ENCODE data around the gene GNPTAB. TPM values are rescaled to one million over a fixed set of nuclear protein-coding genes. Genes with fewer than 3 reads are reported as not detected.

The GNPTAB gene
- total and polyA plus RNA-seq, 2 of the 13 experiments (the other 11 are each of a cell fraction or from before 2014, with no cell fraction given) = 13.6 to 19.4 TPM

GRCh38 chr12:101743242-101743641 is 87.5 kb downstream of the GNPTAB start:
- FAIRE-seq (no peak), DNase-seq (ENCODE audit: low spot score) (no peak), ATAC-seq (no peak)
- H3K36me3 ChIP-seq (replicated peaks in 1 of 2; ENCODE audit: control insufficient read depth in 1 of 2, insufficient read depth in 2 of 2, low read length in 2 of 2) = peaks cover 17 to 52% of the 10 kb centered on the region in 2 experiments
- H3K4me2 ChIP-seq (ENCODE audit: low read depth, low read length) = no peak overlapping the region
- no peaks in the 10 kb centered on the region for H3K27me3 ChIP-seq (ENCODE audit: control insufficient read depth in 1 of 2, insufficient read depth in 2 of 2, low read length in 2 of 2)
- in situ Hi-C loops (cut with HindIII; ENCODE audit: extremely low pct_ligation_motif_present, low pct_unique_long_range_greater_than_20kb) (no loop called here), intact Hi-C loops (cut with micrococcal nuclease; ENCODE audit: unreplicated experiment) (no loop called here)
- no peak overlapping the region for H3K27ac ChIP-seq (ENCODE audit: extremely low read length, insufficient read depth, low read length)
- H3K79me2 ChIP-seq (ENCODE audit: insufficient read depth, low read length) = no peaks in the 10 kb centered on the region
- no peak overlapping the region for H2AFZ ChIP-seq (ENCODE audit: low read length)
- TF ChIP-seq AGO1 (IDR thresholded peaks at IDR 0.05; ENCODE audit: low read depth, low read length, poor library complexity, severe bottlenecking) (no peak), BRD4 (CRISPR knock-in tag; IDR thresholded peaks at IDR 0.05) (no peak), YEATS2 (CRISPR knock-in tag; IDR thresholded peaks at IDR 0.05; ENCODE audit: borderline replicate concordance) (no peak), ZNF788 (CRISPR knock-in tag; IDR thresholded peaks at IDR 0.05; ENCODE audit: borderline replicate concordance) (no peak), MYC (CRISPR knock-in tag; IDR thresholded peaks at IDR 0.05; ENCODE audit: borderline replicate concordance) (no peak), NPAS2 (CRISPR knock-in tag; IDR thresholded peaks at IDR 0.05; ENCODE audit: borderline replicate concordance) (no peak), HCFC1 (IDR thresholded peaks at IDR 0.05; ENCODE audit: low read depth, low read length) (no peak), ZFP90 (CRISPR knock-in tag; IDR thresholded peaks at IDR 0.05; ENCODE audit: borderline replicate concordance) (no peak), BHLHE40 (IDR thresholded peaks at IDR 0.05; ENCODE audit: low read length) (no peak), ZBTB42 (CRISPR knock-in tag; IDR thresholded peaks at IDR 0.05) (no peak), ZNF281 (CRISPR knock-in tag; IDR thresholded peaks at IDR 0.05; ENCODE audit: borderline replicate concordance) (no peak), KDM6A (CRISPR knock-in tag; IDR thresholded peaks at IDR 0.05; ENCODE audit: low read depth) (no peak), ZNF292 (CRISPR knock-in tag; IDR thresholded peaks at IDR 0.05; ENCODE audit: borderline replicate concordance, low read depth) (no peak), ZNF225 (CRISPR knock-in tag; IDR thresholded peaks at IDR 0.05) (no peak), KAT8 (CRISPR knock-in tag; IDR thresholded peaks at IDR 0.05) (no peak), ZNF547 (CRISPR knock-in tag; IDR thresholded peaks at IDR 0.05) (no peak)
- POLR2A ChIA-PET = no interaction called here
- H3K4me1 ChIP-seq (ENCODE audit: insufficient read depth, low read length) = no peaks in the 10 kb centered on the region
- H3K4me3 ChIP-seq (replicated peaks in 1 of 3; ENCODE audit: insufficient read depth in 1 of 3, low read depth in 2 of 3, low read length in 3 of 3) = no peak overlapping the region
- H4K20me1 ChIP-seq (ENCODE audit: insufficient read depth, low read length) = no peaks in the 10 kb centered on the region
- CTCF ChIA-PET (ENCODE audit: low intra/inter-chr PET ratio, low total read pairs) = no interaction called here
- WGBS (ENCODE audit: low lambda C conversion rate) = 97% methylated on average over 1 of the region's 1 CpG
- no peak overlapping the region for H3K9ac ChIP-seq (ENCODE audit: insufficient read depth, low read depth, low read length)
- no peaks in the 10 kb centered on the region for H3K9me3 ChIP-seq (ENCODE audit: low read length)
- no TSS peak for BruUV-seq (replicated peaks)
